GM19035 (cell line): ENCODE results near the gene CAMKMT.

Experiments used
- ATAC-seq: cut with Tn5 transposase; IDR thresholded peaks from one replicate; pipeline ENCODE4 v1.9.1; 2021; ENCODE audit not compliant: unreplicated experiment

The CAMKMT gene

DNA sequence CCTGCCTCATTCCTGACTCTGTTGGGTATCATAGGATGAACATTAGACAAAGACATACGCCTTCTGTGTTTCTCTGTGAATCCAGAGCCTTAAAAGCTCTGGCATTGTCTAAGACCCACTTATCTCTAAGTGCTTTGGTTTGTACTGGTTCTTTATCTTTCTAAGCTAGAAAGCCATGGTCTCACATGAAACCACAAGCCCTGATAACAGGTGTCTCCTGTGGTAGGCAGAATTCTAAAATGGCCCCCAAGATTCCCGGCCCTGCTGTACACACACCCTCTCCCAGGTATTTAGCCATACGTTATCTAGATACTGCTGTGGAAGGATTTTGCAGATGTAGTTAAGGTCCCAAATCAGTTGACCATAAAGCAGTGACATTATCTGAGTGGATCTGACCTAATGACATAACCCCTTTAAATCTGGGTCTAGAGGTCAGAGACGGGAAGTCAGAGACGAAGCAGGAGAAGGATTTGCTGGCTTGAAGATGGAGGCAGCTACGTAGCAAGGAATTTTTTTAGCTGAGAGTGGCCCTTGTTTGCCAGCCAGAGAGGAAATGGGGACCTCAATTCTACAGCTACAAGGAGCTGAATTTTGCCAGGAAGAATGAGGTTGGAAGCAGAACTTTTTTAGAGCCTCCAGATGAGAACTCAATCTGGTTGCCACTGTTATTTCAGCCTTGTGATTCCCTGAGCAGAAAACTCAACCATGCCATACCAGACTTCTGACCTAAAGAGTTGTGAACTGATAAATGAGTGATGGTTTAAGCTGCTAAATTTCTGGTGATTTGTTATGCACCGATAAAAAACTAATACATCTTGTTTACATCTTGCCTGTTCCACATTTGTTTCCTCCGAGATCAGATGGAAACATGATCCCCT lies 186.7 kb downstream of the CAMKMT start:
- ATAC-seq: no peak

DNA sequence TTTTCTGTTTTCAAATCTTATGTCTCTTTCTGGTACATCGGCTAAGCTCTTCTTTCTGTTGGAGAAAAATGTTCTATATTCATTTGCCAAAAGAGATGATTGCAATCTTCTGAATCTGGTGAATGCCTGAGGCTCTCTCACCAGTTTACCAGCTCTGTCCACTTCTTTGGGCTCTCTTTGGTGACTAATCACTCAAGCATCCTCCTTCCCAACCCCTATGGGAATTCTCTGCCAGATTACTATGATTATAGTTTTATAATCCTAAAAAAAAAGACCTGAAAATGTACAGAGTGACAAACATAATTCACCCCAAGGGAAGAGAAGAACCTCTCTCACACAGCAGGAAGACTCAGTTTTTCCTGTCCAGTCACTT lies 187.3 kb downstream of the CAMKMT start:
- ATAC-seq: no peak

DNA sequence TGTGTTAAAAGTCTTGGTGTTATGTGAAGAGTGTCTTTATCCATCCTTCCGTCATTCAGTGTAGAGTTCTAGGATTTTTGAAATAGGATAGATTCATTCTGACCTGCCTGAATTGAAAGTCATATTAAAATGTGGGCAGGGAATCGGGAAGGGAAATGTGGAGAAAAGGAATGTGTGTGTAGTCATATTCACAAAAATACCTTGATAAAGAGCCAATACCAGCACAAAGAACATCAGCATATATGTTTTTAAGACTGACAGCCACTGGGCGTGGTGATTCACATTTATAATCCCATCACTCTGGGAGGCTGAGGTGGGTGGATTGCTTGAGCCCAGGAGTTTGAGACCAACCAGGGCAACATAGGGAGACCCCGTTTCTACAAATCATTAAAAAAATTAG lies 188.1 kb downstream of the CAMKMT start:
- no peak for ATAC-seq

DNA sequence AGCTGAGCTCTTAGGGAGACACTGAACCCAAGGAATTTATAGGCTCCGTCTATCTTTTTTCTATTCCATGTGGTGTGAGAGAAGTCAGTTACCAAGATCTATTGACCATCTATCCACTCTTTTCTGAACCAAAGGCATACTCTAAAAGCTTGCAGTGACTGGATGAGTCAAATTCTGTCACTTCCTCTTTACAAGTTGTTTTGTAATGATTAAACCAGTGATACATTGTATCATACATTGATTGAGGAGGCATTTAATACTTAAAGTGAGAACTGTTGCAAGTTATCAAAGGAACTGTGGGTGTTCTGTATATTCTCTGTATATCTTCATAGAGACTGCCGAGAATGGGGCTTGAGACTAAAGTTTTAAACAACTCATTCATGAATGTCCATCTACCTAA lies 188.8 kb downstream of the CAMKMT start:
- no peak for ATAC-seq

DNA sequence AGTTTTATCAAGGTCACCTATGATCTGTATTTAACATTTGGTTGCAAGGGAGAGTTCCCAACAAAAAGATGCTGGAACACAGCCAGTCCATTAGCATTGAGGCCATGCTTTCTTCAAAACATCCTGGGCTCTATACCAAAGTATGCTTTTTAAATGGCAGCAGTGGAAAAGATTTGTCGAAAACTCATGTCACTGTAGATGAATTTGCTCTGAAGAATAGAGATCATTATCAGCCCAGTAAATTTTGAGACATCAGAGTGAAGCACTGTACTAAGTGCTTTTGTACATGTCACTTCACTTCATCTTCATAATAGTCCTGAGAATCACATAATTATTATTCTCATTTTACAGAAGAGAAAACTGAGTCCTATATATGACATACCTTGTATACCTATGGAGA lies 189.8 kb downstream of the CAMKMT start:
- no peak for ATAC-seq

DNA sequence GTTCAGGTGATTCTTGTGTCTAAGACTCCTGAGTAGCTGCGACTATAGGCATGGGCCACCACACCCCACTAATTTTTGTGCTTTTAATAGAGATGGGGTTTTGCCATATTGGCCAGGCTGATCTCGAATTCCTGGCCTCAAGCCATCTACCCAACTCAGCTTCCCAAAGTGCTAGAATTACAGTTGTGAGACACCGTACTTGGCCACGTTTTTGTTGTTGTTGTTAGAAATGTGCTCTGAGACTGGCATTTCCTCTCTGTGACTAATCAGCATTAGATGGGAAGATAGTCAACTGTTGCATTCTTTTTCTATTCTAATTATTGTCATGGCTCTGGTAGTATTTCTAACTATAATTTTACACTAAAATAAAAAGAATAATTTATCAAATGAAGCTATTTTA lies 191.7 kb downstream of the CAMKMT start:
- ATAC-seq: no peak

DNA sequence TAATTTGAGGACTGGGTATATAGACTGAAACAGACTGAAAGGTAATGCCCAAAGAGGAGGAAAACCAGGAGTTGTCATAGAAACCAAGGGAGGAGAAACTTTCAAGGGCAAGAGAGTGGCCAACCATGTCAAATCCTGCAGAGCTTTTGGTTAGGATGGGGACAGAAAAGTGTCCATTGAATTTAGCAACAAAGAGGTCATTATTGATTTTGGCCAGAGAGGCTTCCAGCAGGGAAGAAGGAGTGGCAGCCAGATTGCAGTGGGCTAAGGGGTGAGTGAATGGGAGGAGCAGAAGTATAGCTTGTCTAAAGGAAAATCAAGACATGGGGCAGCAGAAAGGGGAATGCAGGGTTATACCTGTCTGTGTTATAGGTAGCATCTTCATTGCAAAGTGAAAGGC lies 194.0 kb downstream of the CAMKMT start:
- no peak for ATAC-seq

DNA sequence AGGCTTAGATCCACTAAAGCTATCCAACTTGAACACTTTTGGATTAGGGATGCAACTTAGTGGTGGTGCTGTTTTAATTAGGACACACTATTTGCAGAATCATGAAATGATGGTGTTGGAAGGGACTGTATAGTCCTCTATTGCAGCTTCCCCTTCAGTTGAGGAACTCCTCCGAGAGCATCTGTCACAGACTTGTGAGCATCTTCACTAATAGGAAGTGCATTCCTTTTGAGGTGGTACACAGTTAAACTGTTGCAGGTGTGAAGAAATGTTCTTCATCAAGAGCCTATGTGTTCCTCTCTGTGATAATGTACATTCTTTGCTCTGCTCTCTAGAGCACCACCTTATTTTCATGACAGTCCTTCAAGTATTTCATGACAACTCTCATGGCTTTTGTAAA lies 197.4 kb downstream of the CAMKMT start:
- no peak for ATAC-seq

DNA sequence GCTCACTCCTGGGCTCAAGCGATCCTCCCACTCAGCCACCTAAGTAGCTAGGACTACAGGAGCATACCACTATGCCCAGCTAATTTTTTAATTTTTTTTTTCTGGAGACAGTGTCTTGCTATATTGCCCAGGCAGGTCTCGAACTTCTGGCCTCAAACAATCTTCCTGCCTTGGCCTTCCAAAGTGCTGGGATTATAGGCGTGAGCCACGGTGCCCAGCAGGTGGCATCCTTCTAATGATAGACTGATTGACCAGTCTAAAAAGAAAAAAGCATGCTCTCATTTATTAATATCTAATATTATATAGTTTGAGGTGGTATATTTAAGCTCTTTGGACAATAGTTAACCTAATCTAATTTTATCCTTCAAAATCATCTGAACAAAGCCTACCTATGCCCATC lies 198.6 kb downstream of the CAMKMT start:
- no peak for ATAC-seq

DNA sequence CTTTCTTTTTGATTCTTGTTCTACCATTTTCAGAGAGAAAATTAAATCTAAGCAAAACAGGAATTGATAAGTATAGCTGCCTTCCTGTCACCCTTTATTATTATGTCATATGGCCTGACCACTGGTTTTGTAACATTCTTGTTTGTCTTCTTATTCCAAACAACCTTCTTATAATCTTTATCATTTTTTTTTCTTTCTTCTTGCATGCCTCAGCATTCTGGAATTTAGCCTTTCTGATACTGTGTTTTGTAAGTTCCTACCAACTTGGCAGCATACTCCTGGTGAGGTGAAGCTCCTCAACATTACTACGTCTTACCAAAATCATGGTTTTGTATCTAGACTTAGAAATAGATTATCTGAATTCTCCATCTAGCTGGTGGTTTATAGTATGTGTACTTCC lies 199.2 kb downstream of the CAMKMT start:
- ATAC-seq: no peak

DNA sequence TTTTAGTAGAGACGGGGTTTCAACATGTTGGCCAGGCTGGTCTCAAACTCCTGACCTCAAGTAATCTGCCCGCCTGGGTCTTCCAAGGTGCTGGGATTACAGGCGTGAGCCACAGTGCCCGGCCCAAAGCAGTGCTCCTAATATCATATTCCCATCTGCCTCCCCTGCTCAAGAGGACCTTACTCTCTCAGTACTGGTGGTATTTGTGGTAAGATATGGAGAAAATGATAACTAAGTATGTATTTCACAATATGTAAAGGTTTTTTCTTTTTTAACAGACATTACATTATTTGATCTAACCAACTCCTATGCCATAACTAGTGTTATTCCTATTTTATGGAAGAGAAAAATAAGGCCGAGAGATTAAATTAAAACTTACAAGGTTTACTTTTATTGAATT lies 201.0 kb downstream of the CAMKMT start:
- no peak for ATAC-seq

DNA sequence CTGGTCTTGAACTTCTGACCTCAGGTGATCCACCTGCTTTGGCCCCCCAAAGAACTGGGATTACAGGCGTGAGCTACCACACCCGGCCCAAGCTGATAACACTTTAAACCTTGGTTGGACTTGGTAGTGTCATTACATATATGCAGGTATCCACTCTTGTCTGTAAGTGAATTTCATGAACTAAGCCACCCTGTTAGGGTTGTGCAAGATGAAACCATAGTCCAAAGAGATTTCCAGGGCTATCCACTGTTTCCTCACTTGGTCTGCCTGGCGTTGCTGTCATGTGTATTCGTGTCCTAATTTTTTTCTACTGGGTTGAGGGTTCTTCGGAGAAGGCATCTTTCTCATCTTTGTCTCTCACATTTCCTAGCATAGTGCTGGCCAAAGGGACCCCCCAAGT lies 203.0 kb downstream of the CAMKMT start:
- ATAC-seq: no peak

DNA sequence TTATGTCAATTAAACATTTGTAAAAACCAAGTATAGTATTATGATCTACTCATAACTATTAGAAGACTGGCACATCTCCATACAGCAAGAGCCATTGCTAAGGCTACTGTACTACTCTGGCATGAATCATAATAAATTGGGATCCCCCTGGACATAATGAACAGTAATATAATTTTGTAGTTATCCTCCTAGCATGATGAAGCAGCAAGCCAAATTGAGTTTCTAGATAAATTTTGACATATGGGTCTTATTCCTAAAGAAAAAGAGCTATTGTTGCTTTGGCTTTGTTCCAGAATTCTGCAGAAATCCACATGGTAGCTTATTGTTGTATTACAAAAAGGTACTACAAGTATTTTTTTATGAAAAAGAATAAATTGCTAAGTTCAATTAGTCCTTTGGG lies 204.3 kb downstream of the CAMKMT start:
- no peak for ATAC-seq

DNA sequence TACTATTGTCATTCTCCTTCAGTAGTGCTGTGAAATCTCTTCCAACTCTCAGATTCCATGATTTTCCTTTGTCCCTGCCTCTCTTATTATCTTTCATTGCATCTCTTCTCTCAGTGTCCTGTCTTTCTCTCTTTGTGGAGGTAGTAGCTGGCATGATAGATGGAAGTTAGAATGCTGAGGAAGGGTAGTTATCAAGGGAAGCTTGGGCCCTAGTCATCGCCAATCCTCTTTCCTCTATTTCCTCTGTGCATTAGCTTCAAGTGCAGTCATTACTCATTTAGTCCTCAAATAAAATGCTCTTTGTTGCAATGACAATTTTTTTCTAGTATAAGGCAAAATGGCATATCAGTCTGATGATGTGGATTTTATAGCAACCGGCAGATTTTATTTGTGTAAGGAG lies 207.7 kb downstream of the CAMKMT start:
- ATAC-seq: no peak

DNA sequence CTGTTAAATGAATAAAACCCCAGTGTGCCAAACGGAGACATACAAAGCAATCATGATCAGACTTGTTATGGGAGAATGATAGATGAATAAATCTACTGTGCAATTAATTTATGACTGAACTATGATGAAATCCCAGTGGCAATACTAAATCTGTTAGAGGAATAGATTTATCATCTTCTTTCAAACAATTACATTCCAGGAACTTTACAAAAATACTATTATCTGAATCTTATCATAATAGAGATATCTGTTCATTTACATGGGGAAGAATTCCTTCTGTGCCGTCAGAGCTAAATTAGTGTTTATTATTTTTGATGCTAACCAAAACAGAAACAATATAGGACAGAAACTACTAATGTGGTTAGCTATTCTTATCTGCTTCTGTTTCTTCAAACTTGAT lies 208.5 kb downstream of the CAMKMT start:
- no peak for ATAC-seq

DNA sequence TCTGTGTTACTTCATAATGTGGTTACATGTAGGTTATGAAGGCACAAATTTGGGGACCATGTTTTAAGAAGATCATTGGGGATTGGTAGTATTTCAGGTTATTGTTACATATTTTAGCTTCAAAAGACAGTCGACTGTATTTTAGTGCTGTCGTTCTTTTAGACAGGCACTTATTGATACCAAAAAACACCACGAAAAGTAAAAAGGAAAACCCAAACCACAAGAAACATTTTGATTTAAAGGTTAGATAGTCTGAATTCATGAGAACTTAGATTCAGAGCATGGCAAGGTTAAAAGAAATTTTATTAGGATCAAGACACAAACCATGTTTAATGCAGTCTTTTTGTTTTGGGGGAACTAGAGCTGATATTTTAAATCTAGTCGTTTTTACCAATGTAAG lies 209.0 kb downstream of the CAMKMT start:
- no peak for ATAC-seq

DNA sequence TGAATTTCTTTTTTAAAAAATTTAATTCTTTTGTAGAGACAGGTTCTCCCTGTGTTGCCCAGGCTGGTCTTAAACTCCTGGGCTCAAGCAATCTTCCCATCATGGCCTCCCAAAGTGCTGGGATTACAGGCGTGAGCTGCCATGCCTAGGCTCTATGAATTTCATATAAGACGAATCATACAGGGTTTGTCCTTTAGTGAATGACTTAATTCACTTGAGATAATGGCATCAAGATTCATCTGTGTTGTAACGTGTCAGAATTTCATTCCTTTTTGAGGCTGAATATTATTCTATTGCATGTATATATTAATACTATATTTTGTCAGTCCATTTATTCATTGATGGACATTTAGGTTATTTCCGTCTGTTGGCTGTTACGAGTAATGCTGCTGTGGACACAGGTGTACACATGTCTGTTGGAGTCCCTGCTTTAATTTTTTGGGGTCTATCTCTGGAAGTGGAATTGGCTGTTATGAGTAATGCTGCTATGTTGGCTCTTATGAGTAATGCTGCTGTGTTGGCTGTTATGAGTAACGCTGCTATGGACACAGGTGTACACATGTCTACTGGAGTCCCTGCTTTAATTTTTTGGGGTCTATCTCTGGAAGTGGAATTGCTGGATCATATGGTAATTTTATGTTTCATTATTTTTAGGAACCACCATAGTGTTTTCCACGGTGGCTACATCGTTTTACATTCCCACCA lies 210.6 kb downstream of the CAMKMT start:
- ATAC-seq: no peak

DNA sequence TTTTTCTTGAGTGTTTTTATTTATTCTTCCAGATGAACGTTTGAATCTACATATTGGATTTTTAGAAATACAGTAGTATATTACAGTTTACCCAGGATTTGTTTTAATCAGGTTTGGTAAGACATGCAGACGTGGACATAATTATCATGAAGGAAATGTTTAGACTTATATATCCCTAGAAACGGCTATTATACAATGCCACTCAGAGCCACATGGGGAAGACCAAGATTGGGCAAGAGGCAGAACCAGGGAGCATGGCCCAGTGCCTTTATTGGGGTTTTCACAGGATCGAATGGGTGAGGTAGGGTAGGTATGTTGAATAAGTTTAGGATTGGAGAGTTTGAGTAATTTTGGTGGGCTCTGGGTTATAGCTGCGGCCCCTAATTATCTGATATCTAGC lies 212.2 kb downstream of the CAMKMT start:
- no peak for ATAC-seq

DNA sequence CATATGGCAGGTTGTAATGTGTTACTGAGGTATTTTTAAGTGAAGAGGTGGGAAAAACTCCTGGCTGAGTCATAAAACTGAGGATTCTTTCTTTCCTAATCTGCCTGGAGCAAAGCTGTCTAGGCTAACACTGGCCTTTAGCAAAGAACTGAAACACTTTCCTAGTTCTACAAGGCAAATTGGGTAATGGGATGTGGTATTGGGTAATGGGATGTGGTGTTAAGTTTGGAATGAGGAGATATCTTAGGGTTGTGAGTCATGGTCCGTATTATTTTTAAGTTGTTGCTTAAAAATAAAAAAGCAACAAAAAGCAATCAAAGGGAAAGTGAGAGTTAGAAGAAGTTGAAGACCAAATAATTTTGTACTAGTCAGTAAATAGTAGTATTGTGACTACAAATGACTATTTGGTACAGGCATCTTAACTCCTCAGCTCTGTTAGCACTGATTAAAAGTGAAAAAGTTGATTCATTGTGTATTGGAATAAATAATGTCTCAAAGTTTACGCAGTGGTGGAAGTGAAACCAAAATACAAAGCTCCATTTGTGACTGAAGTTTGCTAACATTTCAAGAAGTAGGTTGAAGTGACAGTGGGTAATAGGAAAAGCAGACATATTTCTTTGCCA lies 216.8 kb downstream of the CAMKMT start:
- peak; percentile 65 for ATAC-seq

DNA sequence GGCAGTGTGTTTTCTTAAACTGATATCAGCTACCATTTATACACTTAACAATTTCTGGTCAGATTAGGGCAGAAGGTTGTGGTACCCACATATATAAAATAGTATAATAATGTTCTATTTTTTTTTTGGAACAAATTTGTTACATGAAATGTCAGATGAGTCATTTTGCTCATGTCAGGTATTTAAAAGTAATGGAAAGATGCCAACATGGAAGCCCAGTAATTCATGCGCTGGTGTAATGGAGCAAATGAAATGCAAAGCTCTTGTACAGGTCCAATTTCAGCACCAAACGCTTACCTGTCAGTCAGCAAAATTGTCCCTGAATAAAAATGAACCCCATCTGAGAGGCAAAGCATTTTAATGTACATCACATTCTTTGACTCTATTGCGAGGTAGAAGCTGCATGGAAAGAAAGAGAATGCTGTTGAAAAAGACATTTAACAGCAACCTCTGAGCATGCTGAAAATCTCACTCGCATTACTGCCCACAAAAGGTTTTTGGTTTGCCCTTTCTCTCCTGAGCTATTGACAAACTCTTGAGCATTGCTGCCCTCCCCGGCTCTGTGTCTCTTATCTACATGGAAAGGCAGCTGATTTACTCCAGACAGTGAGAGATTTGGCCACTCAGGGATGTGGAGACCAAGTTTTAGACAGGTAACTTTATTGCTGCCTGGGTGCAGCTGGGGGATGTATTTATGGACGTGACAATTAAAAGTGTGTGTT lies 217.5 kb downstream of the CAMKMT start:
- no peak for ATAC-seq

DNA sequence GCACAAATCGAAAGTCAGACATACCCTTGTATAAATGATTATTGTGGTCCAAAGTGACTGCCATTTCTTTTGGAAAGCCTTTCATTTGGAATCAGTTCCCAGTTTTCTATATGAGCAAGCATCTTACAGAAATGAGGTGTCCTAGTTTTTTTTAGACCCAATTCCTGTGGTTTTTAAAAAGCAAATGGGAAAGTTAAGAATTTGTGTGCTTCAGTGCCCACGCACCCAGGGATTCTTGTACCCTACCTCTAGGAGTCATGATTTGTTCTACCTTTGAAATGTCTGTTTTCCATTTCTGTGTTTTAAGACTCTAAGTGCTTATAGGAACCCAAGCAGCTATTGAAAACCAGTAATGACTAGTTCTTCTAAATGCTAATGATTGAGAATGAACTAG lies 218.1 kb downstream of the CAMKMT start:
- ATAC-seq: no peak
